Right lung (tissue), 10 donors: ENCODE data around the gene ZNF793. TPM values are rescaled to one million over a fixed set of nuclear protein-coding genes. Genes with fewer than 3 reads are reported as not detected.

Experiments used
- DNase-seq, 2 donors: peaks; one replicate each; pipeline ENCODE4 v3.0.0-alpha.2; 2013
- long read RNA-seq, 8 donors: transcript quantifications; one replicate each; lab custom pipeline, GENCODE V29; 2026
- polyA plus RNA-seq, 5 donors: library from polyadenylated mRNA; unstranded; fragments of 120-200 nt; gene quantifications; one replicate each; pipeline versions ENCODE4 v1.2.1 to v1.2.3, GENCODE V29; 2013; ENCODE audit warnings: inconsistent platforms in 1 of 5, low replicate concordance in 1 of 5; ENCODE audit not compliant: insufficient read length in 5 of 5, insufficient read depth in 1 of 5

The ZNF793 gene
- polyA plus RNA-seq, result 10 to 100 TPM; 19.5 to 40.2 (median 33.5) TPM
- long read RNA-seq, donor 1, partial matches to known transcripts, result 10 of 10 reads
- long read RNA-seq, donor 1, other reads (novel, unspliced or antisense), result 0 of 10 reads
- long read RNA-seq, donor 2, result 0 reads
- long read RNA-seq, donor 3, partial matches to known transcripts, result 0 of 1 reads
- long read RNA-seq, donor 3, other reads (novel, unspliced or antisense), result 0 of 1 reads
- long read RNA-seq, donor 4, result 0 reads
- long read RNA-seq, donor 5, result 0 reads
- long read RNA-seq, donor 6, partial matches to known transcripts, result 0 of 1 reads
- long read RNA-seq, donor 6, other reads (novel, unspliced or antisense), result 0 of 1 reads
- long read RNA-seq, donor 7, partial matches to known transcripts, result 0 of 2 reads
- long read RNA-seq, donor 7, other reads (novel, unspliced or antisense), result 0 of 2 reads
- long read RNA-seq, donor 8, partial matches to known transcripts, result 5 of 5 reads
- long read RNA-seq, donor 8, other reads (novel, unspliced or antisense), result 0 of 5 reads

- peak; percentile 81 to 86 for DNase-seq
Observed at GRCh38 chr19:37506387-37507166, at the start of gene ZNF793. Gene ZNF793 (plus strand): TSS chr19:37506939. CDS start chr19:37523440, 16,501 bp downstream.

GRCh38 chr19:37466277-37466797, 40.4 kb upstream of the ZNF793 start:
- no peak for DNase-seq

DNA sequence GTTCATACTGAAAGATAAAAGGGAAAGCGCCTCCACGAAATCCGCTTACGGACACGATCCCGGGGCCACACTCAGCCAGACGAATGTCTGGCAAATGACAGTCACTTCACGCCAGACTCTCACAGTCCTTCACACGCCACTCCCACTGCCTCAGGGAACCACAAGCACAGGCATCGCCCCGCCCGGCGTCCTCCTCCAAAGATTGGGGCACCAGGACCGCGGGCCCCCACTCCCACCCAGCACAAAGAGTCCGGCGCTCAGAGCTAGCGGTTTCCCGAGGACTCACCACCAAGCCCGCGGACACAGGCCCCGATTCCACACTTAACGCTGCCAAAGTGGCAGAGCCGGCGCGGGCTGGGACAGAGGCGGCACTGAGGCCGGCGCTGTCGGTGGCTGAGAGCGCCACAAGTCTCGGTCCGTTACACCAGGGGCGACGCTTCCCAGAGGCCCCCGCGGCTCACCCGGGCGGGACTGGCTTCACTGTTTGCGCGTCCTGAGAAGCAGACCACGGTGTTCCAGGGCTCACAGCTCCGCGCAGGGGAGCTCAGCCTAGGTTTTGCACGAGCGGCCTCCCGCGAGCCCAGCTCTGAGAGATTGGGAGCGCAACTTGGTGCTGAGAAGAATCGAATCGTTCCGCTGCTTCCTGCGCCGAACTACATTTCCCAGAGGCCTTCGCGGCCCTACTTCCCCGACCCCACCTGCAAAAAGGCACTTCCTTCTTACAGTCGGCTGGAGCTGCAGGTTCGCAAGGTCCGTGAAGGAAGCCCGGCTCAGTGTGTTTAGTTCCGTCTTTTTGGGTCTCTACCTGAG, 39.7 kb upstream of the ZNF793 start, which contains the start of gene ZNF569:
Gene ZNF569, minus strand, starts transcription at position 647 of the 810 bp plus-strand sequence. CDS start 22,523 bp downstream, outside the sequence.
- DNase-seq, result peak; percentile 91 to 93

DNA sequence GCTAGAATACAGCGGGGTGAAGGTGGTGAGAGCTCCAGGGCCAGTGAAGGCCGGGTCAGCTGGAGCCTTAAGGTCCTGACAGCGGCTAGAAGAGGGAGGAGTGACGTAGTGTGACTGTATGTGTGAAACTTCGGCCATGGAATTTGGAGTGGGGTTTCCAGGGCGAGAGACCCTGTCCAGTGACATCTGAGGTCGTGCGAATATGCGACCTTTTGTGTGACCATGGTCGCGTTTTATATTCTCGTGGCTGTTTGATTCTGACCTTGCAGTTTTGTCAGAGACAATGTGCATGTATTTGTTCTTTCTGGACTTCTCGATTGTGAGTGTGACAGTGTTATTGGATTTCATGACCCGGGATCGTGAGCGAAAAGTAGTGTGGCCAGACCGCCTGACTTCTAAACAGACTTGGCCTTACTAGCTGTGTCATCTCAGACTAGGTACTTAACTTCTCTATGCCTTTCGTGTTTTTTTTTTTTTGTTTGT, 39.1 kb upstream of the ZNF793 start:
- DNase-seq, result no peak

GRCh38 chr19:37468961-37469777, 37.6 kb upstream of the ZNF793 start, which contains the start of gene ZNF570:
Gene ZNF570 (plus strand): TSS chr19:37469356. CDS start chr19:37470355, 999 bp downstream.
- DNase-seq, result peak; percentile 89 to 91

GRCh38 chr19:37470216-37470615, 36.5 kb upstream of the ZNF793 start:
- DNase-seq, result no peak

GRCh38 chr19:37472165-37472564, 34.6 kb upstream of the ZNF793 start:
- DNase-seq, result no peak

GRCh38 chr19:37484406-37485168, 22.2 kb upstream of the ZNF793 start:
- DNase-seq, result no peak

DNA sequence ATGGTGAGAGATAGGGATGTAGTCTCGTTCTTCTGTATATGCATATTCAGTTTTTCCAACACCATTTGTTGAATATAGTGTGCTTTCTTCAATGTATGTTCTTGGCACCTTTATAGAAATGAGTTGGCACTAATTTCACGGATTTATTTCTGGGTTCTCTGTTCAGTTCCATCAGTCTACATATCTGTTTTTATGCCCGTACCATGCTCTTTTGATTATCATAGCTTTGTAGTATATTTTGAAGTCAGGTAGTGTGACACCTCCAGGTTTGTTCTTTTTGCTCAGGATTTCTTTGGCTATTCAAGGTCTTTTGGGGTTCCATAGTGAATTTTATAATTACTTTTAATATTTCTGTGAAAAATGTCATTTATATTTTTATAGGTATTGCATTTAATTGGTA, 14.5 kb upstream of the ZNF793 start:
- DNase-seq, result no peak

- DNase-seq, result peak in 1 of 2 donors; percentile 35
Observed at GRCh38 chr19:37505958-37506386, 767 bp upstream of the ZNF793 start.

DNA sequence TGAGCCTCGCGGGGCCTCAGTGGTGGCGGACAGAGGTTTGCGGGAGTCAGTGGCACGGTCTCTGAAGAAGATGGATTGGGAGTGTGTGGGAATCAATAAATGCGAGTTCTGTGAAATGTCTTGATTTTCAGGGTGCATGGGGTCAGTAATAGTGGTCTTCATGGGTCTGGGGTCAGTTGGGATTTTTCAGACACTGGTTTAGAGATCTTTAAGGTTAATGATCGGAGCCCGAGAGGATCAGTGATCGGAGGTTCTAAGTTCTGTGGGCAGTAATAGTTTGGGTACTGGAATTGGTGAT, 377 bp downstream of the ZNF793 start:
- DNase-seq, result no peak

- no peak for DNase-seq
Observed at GRCh38 chr19:37511186-37511585, 4.4 kb downstream of the ZNF793 start.

DNA sequence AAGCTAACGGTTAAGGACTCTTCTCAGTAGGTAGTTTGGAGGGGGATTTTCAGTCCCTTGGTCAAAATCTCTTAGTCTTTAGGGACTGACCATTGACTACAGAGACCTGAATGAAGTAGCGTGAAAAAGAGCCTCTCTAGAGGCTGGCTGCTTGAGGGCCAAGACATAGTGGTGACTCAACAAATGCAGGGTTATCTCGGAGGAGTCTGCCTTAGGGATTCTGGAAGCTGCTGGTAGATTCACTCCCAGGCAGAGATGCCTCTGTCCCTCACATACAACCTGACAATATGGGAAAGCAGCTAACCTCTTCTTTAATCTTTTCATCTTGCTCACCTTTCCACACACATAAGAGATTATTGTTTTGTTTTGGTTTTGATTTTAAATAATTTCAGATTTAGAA, 5.1 kb downstream of the ZNF793 start:
- no peak for DNase-seq

DNA sequence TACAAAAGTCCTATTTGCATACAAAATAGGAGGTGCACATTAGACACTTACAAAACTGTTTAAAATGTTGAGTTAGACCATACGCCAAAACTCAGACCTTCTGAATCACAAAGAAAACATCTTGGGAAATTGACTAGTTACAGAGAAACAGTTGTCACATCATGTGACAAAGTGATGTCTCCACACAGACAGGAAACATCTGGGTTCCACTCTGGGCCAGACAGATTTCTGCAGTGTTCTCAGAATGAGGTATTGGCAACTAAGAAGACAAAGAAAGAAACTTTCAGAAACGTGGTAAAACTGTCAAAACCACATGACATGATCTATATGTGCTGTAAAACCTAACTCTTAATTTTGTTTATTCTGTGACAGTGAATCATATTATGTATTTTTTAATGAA, 6.7 kb downstream of the ZNF793 start:
- DNase-seq, result no peak

DNA sequence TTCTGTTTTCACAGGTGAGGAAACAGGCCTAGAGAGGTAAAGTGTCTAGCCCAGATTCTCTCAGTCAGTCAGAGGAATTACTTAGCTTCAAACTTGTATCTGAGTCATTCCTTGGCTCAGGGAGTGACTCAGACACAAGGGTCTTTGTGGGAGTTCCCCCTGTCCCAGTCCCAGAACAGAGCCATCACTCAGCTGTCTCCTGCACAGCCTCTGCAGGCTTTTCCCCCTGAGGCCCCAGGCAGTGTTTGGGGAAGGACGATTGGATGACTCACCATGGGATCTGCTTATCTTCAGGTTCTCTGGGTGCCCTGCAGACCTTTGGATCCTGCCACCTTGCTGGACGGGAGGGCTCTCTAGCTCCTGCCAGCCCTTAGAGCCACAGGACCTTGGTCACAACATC, 13.2 kb downstream of the ZNF793 start:
- no peak for DNase-seq

GRCh38 chr19:37537391-37537947, 30.7 kb downstream of the ZNF793 start:
- DNase-seq, result no peak

DNA sequence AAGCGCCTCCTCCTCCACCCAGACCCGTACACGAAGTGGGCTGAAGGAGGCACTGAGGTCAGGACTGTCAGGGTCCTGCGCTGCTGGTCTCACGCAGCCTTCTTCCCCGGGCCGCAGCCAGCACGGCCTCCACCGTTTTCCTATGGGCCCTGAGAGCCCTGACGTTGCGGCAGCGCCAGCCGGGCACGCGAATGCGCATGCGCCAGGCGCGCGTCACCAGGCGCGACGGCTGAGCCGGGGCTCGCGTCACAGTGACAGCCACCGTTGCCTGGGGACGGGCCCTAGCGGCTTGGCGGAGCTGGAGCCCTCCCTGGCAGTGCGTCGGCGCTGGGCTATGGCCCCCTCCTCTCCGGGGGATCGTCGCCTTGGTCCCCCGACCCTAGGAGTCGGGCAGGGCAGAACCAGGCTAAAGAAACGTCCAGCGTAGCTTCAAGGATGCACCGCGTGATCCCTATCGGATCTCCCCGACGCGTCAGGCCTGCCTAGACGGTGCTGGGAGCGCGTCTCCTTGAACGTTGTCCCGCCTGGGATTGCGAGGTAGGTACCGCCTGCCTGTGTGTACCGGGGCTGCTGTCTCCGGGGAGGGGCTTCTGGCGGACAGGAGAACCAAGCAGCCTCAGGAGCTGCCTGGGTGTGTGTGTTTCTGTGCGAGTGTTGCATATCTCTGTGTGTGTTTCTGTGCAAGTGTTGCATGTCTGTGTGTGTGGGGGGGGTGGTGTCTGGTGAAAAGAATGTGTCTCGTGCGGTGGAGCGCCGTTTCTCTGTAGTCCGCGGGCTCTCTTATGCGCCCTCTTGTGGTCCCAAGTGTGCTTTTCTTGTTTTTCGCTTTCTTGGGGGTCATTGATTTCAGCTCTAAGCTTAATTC, 44.6 kb downstream of the ZNF793 start:
- peak; percentile 68 for DNase-seq

- no peak for DNase-seq
Observed at GRCh38 chr19:37563518-37563917, 56.8 kb downstream of the ZNF793 start.
